Spleen (tissue), 11 donors: ENCODE data around the gene DHFR2. TPM values are rescaled to one million over a fixed set of nuclear protein-coding genes. Genes with fewer than 3 reads are reported as not detected.

Experiments used
- DNase-seq: peaks from one replicate; pipeline ENCODE4 v3.0.0-alpha.2; 2020
- H3K27ac ChIP-seq, 8 donors: fragments of 200-600 bp; sonication (generic) in 7 of 8; 1 replicate in 4 of 8; 2 replicates in 4 of 8; pipeline versions ENCODE4 v1.5.0 to v1.8.0; 2016 to 2021; ENCODE audit warnings: inconsistent platforms in 4 of 8, mild to moderate bottlenecking in 4 of 8, moderate library complexity in 1 of 8
- H3K27me3 ChIP-seq, 7 donors: fragments of 200-600 bp; sonication (generic) in 6 of 7; replicated peaks in 1 of 7; 1 replicate in 4 of 7; 2 replicates in 3 of 7; pipeline versions ENCODE4 v1.5.0 to v1.8.0; 2016 to 2021; ENCODE audit warnings: inconsistent platforms in 3 of 7, mild to moderate bottlenecking in 1 of 7
- H3K36me3 ChIP-seq, 6 donors: fragments of 200-600 bp; sonication (generic) in 5 of 6; 1 replicate in 4 of 6; 2 replicates in 2 of 6; pipeline versions ENCODE4 v1.5.0 to v1.8.0; 2016 to 2021; ENCODE audit warnings: inconsistent platforms in 2 of 6
- H3K4me1 ChIP-seq, 6 donors: fragments of 200-600 bp; sonication (generic) in 5 of 6; 1 replicate in 3 of 6; 2 replicates in 3 of 6; pipeline versions ENCODE4 v1.5.0 to v1.8.0; 2016 to 2021; ENCODE audit warnings: inconsistent platforms in 3 of 6
- H3K4me3 ChIP-seq, 8 donors: fragments of 200-600 bp; sonication (generic) in 7 of 8; 1 replicate in 4 of 8; 2 replicates in 4 of 8; pipeline versions ENCODE4 v1.5.0 to v1.8.0; 2016 to 2021; ENCODE audit warnings: inconsistent platforms in 4 of 8, mild to moderate bottlenecking in 4 of 8, moderate library complexity in 2 of 8
- H3K9me3 ChIP-seq, 8 donors: fragments of 200-600 bp; sonication (generic) in 7 of 8; 1 replicate in 4 of 8; 2 replicates in 4 of 8; pipeline versions ENCODE4 v1.5.0 to v1.8.0; 2016 to 2021; ENCODE audit warnings: inconsistent platforms in 4 of 8
- POLR2A ChIP-seq, 3 donors: fragments of 450-650 bp; IDR thresholded peaks; one replicate each; pipeline ENCODE4 v1.5.1; 2017; ENCODE audit warnings: antibody characterized with exemption in 3 of 3, mild to moderate bottlenecking in 1 of 3
- POLR2AphosphoS5 ChIP-seq, 3 donors: sonication (generic); formaldehyde crosslinking; IDR thresholded peaks; one replicate each; pipeline ENCODE4 v1.5.1; 2017; ENCODE audit warnings: antibody characterized with exemption in 3 of 3
- whole genome bisulfite sequencing, 5 donors: extraction: QIAGEN DNeasy Blood & Tissue Kit in 3 of 5; methylation state at CpG; one replicate each; pipeline versions ENCODE4 v1.1.5 to v1.1.7; 2013 to 2018; 5-methylcytosine and 5-hydroxymethylcytosine counted together
- intact Hi-C: fragments of 100-400 bp; cut with DNase I; formaldehyde crosslinking; loops from one replicate; pipeline ENCODE4 v1.15.0; 2023; ENCODE audit warnings: low total_unique reads
- polyA plus RNA-seq, 3 donors: library from polyadenylated mRNA; stranded (reverse); fragments of 200-250 nt; gene quantifications; one replicate each; pipeline ENCODE4 v1.2.1, GENCODE V29; 2013
- total RNA-seq, 7 donors: library from RNA; depleted of rRNA in 3 of 7; stranded (reverse); fragments of >200 nt in 3 of 7; fragmentation: NEBNext Ultra II Directional in 4 of 7; extraction: Animal tissue kit (Norgen Biotek cat#: 25700) in 4 of 7; gene quantifications; one replicate each; pipeline versions ENCODE4 v1.1.0 to v1.2.1, GENCODE V29; 2016 to 2021
- TF ChIP-seq, protein P1 (sequence below), 11 experiments: fragments of 200-600 bp in 7 of 11; fragments of 450-650 bp in 4 of 11; sonication (generic) in 4 of 11; IDR thresholded peaks in 8 of 11; conservative IDR thresholded peaks in 3 of 11; 1 replicate in 7 of 11; 2 replicates in 4 of 11; pipeline versions ENCODE4 v1.4.0 to v1.8.0; 2016 to 2021; ENCODE audit warnings: antibody characterized with exemption in 11 of 11, inconsistent platforms in 4 of 11, mild to moderate bottlenecking in 1 of 11
- donor health status: healthy with polysubstance abuse.
- donor health status: DM: no; HTN: no; CAD: no; lungs with moderate emphysema.
- donor health status: DM: no; HTN: no; CAD: no.
- donor health status: Bipolar disorder and iron deficiency.
- donor health status: healthy.
- donor health status: DM: no; HTN: no; CAD: no.
- donor health status: DM: yes; HTN: yes; CAD: no.

The DHFR2 gene
- total and polyA plus RNA-seq, 10 donors: 1.7 to 9.6 (median 5.4) TPM

DNA sequence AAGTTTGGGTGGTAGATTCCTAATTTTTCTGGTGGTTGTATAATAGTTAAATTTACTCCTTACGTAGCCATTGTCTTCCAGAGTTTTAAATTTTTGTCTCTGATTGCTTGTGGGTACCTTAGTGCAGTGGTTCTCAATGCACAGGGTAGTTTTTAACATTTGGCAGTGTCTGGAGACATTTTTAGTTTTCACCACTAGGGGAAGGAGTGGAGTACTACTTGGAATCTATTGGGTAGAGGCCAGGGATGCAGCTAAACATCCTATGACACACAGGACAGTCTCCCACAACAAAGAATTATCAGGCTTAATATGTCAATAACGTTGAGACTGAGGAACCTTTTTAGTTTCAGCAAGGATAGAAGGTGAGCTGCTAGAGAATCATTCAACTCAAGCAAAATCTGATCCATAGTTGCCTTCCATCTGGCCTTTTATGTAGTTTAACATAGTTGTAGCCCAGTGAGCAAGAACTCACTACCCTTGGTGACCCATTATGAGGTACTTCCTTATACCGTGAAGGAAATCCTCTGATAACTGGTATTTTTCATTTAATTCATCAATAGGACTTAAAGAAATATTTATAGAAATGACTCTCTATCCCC lies 25.7 kb downstream of the DHFR2 start:
- H3K27me3 ChIP-seq: no peaks in the 10 kb centered on the region
- no peaks in the 10 kb centered on the region for H3K4me1 ChIP-seq
- WGBS, 5 donors: 87 to 97% (median 89%) methylated on average over 3 of the region's 3 CpGs
- no peaks in the 10 kb centered on the region for H3K9me3 ChIP-seq
- no peak overlapping the region for H3K4me3 ChIP-seq
- H3K27ac ChIP-seq: no peak overlapping the region
- intact Hi-C loops: no loop called here
- DNase-seq: no peak
- peaks cover 0 to 15% (median 2%) of the 10 kb centered on the region in 6 donors for H3K36me3 ChIP-seq
- TF ChIP-seq POLR2A (IDR thresholded peaks at IDR 0.05) (no peak), POLR2AphosphoS5 (IDR thresholded peaks at IDR 0.05) (no peak)
- TF ChIP-seq, protein P1, sequence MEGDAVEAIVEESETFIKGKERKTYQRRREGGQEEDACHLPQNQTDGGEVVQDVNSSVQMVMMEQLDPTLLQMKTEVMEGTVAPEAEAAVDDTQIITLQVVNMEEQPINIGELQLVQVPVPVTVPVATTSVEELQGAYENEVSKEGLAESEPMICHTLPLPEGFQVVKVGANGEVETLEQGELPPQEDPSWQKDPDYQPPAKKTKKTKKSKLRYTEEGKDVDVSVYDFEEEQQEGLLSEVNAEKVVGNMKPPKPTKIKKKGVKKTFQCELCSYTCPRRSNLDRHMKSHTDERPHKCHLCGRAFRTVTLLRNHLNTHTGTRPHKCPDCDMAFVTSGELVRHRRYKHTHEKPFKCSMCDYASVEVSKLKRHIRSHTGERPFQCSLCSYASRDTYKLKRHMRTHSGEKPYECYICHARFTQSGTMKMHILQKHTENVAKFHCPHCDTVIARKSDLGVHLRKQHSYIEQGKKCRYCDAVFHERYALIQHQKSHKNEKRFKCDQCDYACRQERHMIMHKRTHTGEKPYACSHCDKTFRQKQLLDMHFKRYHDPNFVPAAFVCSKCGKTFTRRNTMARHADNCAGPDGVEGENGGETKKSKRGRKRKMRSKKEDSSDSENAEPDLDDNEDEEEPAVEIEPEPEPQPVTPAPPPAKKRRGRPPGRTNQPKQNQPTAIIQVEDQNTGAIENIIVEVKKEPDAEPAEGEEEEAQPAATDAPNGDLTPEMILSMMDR (IDR thresholded peaks at IDR 0.05 in 8 of 11, conservative IDR thresholded peaks at IDR 0.05 in 3 of 11): peak in 5 of 11 experiments; percentile 13 to 38 (median 21)

DNA sequence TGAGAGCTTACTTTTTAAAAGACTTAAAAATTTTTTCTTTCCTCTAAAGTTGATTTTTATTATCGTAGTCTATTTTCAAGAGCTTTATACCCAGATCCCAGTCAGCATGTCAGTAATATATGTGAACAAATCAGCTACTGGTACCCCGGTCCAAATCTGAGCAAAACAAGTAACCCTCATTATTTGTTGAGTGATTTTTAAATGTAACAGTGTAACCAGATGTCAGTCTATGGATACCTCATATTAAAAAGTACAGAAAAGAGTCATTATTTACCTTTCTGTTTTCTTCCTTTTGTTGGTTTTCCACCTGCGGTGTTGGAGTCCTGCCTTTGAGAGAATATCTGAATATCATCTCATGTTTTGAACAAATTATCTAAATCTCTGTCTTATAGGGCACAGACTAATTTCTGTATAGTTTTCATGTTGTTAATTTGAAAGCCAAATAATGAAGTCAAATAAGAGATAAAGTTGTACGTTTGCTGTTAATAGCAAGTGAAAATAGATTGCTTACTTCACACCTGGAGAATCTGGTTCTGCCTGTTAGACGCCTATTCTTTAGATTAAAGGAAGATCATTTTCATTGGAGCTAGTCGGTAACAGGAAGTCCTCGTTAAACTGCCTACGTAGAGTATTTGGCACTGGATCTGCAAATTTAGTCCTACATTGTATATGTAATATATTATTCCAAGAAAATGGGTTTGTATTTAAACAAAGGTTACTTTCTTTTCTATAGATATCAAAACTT lies 34.5 kb downstream of the DHFR2 start, which contains the start of gene STX19:
Gene STX19 (minus strand): TSS at position 505 of the 745 bp plus-strand sequence. CDS start 13,328 bp downstream, outside the sequence.
- intact Hi-C loops: no loop called here
- H3K36me3 ChIP-seq: no peaks in the 10 kb centered on the region
- no peak for TF ChIP-seq POLR2A (IDR thresholded peaks at IDR 0.05)
- no peak for TF ChIP-seq POLR2AphosphoS5 (IDR thresholded peaks at IDR 0.05)
- TF ChIP-seq, protein P1 (IDR thresholded peaks at IDR 0.05 in 8 of 11, conservative IDR thresholded peaks at IDR 0.05 in 3 of 11): no peak
- DNase-seq: no peak
- no peak within 1 kb of the TSS for H3K27ac ChIP-seq
- H3K4me3 ChIP-seq: peak within 1 kb of the TSS in 1 of 8 donors; percentile 7
- 76 to 89% (median 83%) methylated on average over 8 of the region's 8 CpGs for WGBS, 5 donors
- no peaks in the 10 kb centered on the region for H3K27me3 ChIP-seq
- H3K4me1 ChIP-seq: no peaks in the 10 kb centered on the region
- no peaks in the 10 kb centered on the region for H3K9me3 ChIP-seq

DNA sequence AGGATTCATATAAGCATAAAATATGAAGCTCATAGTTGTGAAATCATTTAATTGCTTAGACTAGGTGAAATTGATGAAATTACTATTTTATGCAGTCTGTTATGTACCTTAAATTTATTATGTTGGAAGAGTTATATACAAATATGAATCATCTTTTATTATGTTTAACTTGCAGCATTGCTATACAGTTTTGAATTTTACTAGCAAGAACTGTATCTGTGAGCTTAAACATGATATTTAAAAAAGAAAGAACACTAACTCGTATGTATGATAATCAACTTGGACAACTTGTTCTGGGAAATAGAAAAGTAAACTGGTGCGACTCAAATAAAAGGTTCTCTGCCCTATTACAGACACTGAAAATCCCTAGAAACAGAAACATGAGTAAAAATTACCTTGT lies 36.1 kb downstream of the DHFR2 start:
- H3K4me1 ChIP-seq: no peaks in the 10 kb centered on the region
- no peak overlapping the region for H3K4me3 ChIP-seq
- intact Hi-C loops: no loop called here
- H3K36me3 ChIP-seq: no peaks in the 10 kb centered on the region
- H3K27ac ChIP-seq: no peak overlapping the region
- 89 to 98% (median 93%) methylated on average over 2 of the region's 2 CpGs for WGBS, 5 donors
- TF ChIP-seq, protein P1 (IDR thresholded peaks at IDR 0.05 in 8 of 11, conservative IDR thresholded peaks at IDR 0.05 in 3 of 11): no peak
- TF ChIP-seq POLR2AphosphoS5 (IDR thresholded peaks at IDR 0.05) (no peak), POLR2A (IDR thresholded peaks at IDR 0.05) (no peak)
- no peak for DNase-seq
- no peaks in the 10 kb centered on the region for H3K27me3 ChIP-seq
- no peaks in the 10 kb centered on the region for H3K9me3 ChIP-seq

DNA sequence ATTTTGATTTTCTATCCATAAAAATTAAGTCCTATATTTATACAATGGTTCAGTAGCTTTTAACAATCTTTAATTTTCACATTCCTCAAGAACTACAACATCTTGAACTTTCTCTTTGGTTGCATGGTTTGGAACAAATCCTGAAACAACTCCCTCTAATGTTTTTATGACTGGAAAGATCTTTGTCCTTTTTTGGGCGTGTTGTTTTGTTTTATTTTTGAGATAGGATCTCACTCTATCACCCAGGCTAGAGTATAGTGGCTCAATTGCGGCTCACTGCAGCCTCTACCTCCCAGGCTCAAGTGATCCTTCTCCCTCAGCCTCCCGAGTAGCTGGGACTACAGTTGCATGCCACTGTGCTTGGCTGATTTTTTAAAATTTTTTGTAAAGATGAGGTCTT lies 38.3 kb downstream of the DHFR2 start:
- H3K27ac ChIP-seq: no peak overlapping the region
- no peaks in the 10 kb centered on the region for H3K27me3 ChIP-seq
- H3K36me3 ChIP-seq: no peaks in the 10 kb centered on the region
- H3K9me3 ChIP-seq: no peaks in the 10 kb centered on the region
- TF ChIP-seq POLR2AphosphoS5 (IDR thresholded peaks at IDR 0.05): no peak
- TF ChIP-seq, protein P1 (IDR thresholded peaks at IDR 0.05 in 8 of 11, conservative IDR thresholded peaks at IDR 0.05 in 3 of 11): no peak
- no peak for TF ChIP-seq POLR2A (IDR thresholded peaks at IDR 0.05)
- no peak overlapping the region for H3K4me3 ChIP-seq
- 88 to 96% (median 90%) methylated on average over 3 of the region's 3 CpGs for WGBS, 5 donors
- intact Hi-C loops: no loop called here
- no peak for DNase-seq
- no peaks in the 10 kb centered on the region for H3K4me1 ChIP-seq
